Stimulated activated CD4-positive, alpha-beta T cell treated with anti-CD3 and anti-CD28 coated beads, Interleukin-1b, Interleukin-23, amount 100 ng/mL, for 48 hours (primary cell): Measurements from ENCODE around the gene POLR1A.

ENCODE experiments used
- DNase-seq: peaks from one replicate; pipeline ENCODE4 v3.0.0-alpha.2; 2020

POLR1A gene

GRCh38 chr2:86056590-86057331, 48.9 kb downstream of the POLR1A start:
- no peak for DNase-seq

GRCh38 chr2:86055314-86055713, 50.4 kb downstream of the POLR1A start:
- no peak for DNase-seq

DNA sequence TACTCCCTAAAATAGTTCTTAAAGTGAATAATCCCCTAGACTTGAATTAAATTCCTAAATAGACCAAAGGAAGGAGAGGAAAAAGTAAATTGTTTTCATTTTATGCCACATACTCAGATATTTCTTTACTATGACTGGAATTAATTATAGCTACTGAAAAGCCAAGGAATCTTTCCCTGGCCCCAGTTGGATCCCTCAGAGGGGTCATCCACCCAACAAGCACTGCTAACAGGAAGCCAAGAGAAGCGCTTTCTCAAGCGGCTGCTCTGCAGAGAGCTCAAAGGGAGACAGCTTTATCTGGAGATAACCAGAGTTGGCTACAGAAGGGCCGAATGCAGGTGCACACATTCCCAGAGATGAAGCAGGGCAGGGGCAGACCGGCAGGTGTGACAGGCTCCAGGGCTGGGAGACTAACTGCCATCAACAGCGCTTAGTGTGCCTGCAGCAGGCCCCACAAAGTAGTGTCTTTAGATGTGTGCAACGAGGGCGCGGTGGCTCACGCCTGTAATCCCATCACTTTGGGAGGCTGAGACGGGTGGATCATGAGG, 51.1 kb downstream of the POLR1A start:
- DNase-seq = no peak

DNA sequence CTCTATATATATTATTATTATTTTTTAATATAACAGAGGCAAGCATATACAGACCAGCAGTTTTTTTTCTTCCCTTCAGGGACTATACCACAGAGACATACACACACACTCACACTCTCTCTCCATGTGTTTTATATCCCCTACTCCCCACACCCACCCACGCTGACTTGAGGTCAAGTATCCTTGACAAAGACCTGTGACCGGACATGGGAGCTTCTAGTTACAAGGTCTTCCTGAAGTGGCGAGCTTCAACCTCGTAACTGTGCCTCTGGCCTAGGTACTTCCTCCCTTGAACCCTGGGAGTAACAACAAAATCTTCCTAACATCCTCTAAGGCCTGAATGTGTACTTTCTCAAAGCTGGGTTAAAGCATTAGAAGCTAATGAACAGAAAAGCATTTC, 52.5 kb downstream of the POLR1A start:
- no peak for DNase-seq

- no peak for DNase-seq
These were observed 53.0 kb downstream of the POLR1A start for GRCh38 chr2:86052676-86053075.

GRCh38 chr2:86052265-86052664, 53.4 kb downstream of the POLR1A start:
- no peak for DNase-seq

DNA sequence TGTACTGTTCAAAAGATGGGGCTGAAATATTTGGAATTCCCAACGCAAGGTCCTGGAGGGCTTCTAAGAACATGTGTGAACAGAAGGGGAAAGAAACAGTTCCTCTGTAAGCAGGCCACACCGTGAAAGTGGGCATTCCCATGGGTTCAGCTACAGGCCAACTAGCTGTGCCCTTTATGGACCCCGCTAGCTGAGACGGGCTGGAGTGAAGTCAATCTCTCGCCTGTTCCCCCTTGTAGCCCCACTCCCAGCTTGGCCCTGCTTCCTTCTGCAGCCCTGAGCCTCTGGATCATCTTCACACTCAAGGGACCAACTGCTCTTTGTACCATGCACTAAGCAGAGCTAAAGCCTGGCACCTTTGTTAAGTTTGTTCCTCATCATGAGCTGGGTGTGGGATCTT, 55.4 kb downstream of the POLR1A start:
- no peak for DNase-seq

DNA sequence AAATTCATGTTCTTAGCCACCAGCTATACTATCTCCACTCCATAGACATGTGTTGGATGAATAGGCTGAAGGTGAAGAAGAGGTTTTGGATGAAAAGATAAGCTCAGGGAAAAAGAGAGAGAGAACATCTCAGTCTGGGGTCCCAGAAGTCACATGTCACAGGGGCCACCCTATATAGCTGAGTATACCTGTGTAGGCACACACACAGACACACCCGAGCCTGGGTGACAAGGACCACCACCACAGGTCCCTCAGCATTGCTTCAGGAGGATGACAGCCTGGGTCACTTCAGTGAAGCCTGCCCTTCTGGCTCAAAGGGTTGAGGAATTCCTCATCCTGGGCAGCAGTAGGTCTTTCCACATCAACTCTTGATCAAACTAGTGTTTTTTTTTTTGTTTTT, 56.2 kb downstream of the POLR1A start:
- DNase-seq = no peak

GRCh38 chr2:86048888-86049287, 56.8 kb downstream of the POLR1A start:
- no peak for DNase-seq

GRCh38 chr2:86048383-86048701, 57.3 kb downstream of the POLR1A start:
- no peak for DNase-seq

GRCh38 chr2:86047575-86048382, 57.9 kb downstream of the POLR1A start:
- no peak for DNase-seq

- DNase-seq = no peak
These were observed 60.1 kb downstream of the POLR1A start for GRCh38 chr2:86045541-86045940.

- no peak for DNase-seq
These were observed 61.1 kb downstream of the POLR1A start for GRCh38 chr2:86044614-86045013.

- DNase-seq = no peak
These were observed 61.6 kb downstream of the POLR1A start for GRCh38 chr2:86044045-86044444.

- no peak for DNase-seq
These were observed 63.2 kb downstream of the POLR1A start for GRCh38 chr2:86042256-86043168.

- DNase-seq = no peak
These were observed 65.6 kb downstream of the POLR1A start for GRCh38 chr2:86039963-86040655.

DNA sequence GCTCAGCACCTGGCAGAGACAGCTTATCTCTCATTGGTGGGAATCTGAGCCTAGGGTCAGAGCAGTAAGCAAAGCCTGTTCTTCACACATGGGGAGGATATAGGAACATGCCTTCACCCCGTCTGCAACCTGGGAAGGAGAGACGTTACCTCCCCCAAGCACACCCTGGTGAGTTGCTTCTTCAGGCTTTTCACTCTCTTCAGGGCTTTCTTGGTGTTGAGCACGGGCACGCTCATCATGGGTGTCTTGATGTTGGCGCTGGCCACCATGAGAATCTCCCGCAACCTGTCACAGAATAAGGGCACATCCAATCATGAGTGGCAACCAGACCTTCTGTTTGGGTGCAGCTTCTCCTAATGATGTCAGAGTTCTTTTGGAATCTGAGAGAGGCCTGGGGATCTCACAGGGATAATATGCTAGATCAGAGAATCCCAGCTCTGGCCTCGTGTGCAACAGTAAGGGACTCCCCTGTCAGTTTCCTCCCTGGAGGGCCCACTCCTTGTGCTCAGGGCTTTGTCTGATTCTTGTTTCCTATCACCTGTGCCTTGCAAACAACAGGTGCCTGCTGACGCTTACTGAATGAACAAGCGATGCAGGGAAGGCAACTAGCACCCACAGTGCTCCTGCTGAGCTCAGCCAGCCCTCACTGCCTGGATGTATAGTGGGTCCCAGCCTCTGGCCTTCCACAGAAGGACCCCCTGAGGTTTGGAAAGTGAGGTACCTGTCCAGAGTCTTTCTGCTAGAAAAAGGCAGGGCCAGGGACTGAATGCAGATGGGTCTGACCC, 66.3 kb downstream of the POLR1A start:
- DNase-seq = no peak

- peak; percentile 75 for DNase-seq
These were observed 67.2 kb downstream of the POLR1A start for GRCh38 chr2:86038291-86039081.

GRCh38 chr2:86037795-86038192, 67.9 kb downstream of the POLR1A start:
- no peak for DNase-seq

DNA sequence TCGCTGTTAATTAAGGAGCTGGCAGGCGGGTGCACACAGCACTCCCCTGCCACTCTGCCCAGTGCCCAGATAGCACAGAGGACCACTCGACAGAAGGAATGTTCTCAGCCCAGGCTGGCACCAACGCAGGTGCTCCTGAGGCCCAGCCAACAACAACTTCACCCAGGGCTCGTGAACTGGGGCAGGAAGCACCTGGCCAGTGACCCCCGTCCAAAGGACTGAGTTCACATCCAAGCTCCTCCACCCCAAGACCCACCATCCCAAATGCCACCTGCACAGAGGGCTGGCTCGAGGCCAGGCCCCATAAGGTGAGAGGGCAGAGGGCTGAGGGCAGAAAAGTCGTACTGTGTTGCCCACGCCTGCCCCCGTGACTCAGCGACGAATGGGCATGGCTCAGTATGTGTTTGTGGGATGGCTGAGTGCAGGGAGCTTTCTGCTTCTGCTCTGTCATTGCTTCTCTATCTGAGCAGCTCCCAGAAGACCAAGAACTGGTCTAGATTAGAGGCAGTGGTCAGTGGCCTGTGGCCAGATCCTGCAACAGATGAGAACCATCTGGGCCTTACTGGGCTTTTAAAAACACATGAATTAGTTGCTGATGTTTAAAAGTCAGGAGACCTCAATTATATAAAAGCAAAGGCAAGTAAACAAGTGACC, 68.4 kb downstream of the POLR1A start:
- DNase-seq = peak; percentile 62
